NCI-H2029 (cell line): ENCODE measurements around the gene DOHH.
"Not testable (repeated sequence)": the region's sequence is repeated elsewhere in the genome, so short reads cannot be mapped to it uniquely, and the experiment has no call there.

Source experiments
- DNase-seq: peaks from one replicate; lab custom pipeline; 2025; lab: John Stamatoyannopoulos, UW

The DOHH gene

DNA sequence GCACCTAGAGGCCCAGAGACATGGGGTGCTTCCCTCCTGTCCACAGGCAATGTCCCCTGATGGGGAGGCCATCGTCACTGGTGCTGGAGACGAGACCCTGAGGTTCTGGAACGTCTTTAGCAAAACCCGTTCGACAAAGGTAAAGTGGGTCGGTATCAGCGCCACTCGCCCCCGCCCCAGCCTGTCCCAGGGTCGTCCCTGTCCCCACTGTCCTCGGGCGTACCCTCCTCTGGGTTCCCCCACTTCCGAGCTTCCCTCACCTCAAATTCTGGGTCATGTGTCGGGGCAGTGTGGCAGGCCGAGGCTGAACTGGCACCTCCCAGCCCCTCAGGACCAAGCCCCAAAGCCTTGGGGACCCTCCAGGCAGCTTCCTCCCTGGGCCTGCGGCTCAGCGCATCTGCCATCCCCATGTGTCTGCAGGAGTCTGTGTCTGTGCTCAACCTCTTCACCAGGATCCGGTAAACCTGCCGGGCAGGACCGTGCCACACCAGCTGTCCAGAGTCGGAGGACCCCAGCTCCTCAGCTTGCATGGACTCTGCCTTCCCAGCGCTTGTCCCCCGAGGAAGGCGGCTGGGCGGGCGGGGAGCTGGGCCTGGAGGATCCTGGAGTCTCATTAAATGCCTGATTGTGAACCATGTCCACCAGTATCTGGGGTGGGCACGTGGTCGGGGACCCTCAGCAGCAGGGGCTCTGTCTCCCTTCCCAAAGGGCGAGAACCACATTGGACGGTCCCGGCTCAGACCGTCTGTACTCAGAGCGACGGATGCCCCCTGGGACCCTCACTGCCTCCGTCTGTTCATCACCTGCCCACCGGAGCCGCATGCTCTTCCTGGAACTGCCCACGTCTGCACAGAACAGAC is 34.1 kb upstream of the DOHH start:
- DNase-seq: no peak

DNA sequence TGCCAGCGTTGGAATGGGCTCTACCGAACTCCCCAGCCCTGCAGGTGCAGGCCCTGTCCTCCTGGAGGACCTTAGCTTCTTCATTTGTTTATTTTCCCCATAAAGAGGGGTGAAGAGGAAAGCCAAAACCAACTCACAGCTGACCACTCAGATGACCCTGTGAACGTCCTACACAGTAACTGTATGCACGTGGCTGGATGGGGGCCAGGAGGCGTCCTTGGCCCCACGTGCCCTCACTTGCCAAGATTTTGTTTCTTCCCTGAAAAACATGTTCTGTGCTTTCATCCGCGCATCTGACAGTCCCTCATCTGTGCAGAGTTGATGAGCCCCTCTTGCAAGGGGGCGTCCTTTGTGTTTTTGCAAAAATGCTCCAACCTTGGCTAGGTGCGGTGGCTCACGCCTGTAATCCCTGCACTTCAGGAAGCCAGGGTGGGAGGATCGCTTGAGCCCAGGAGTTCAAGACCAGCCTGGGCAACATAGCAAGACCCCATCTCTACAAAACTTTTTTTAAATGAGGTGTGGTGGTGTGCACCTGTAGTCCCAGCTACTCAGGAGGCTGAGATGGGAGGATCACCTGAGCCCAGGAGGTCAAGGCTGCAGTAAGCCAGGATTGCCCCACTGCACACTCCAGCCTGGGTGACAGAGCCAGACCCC is 33.2 kb upstream of the DOHH start:
- no peak for DNase-seq

DNA sequence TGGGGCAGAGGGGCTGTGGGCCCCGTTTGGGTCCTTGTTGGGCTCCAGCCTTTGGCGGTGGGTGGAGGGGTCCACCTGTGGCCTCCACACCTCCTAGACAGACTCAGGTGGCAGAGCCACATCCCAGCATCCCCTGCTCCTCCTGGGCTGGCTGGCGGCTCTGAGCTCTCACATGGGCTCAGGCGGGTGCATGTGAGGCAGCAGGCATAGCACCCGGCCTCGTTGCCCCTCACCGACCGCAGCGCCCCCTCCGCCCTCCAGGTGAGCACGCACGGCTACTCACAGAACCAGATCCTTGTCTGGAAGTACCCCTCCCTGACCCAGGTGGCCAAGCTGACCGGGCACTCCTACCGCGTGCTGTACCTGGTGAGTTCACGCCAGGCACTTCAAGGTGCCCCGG is 32.6 kb upstream of the DOHH start:
- no peak for DNase-seq

DNA sequence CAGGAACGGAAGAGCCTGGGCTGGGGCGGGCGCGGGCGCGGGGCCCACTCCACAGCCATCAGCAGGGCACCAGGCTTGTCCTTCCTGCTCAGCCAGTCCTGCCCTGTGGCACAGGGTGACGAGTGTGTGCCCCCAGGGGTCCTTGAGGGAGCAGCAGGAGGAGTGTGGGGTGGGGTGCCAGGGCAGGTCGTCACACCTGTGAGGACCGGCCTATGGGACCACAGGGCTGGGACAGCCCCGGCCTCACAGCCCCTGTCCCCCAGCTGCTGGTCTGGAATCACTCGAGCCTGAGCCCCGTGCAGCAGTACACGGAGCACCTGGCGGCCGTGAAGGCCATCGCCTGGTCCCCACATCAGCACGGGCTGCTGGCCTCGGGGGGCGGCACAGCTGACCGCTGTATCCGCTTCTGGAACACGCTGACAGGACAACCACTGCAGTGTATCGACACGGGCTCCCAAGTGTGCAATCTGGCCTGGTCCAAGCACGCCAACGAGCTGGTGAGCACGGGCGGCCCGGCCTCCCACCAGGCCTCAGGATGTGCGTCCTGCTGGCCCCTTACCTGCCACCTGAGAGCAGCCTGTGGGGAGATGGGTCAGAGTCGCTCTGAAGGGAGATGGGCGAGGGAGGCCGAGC is 31.8 kb upstream of the DOHH start:
- DNase-seq: no peak

- DNase-seq: no peak
These were observed 31.2 kb upstream of the DOHH start for GRCh38 chr19:3531716-3532115.

- DNase-seq: no peak
These were observed 29.9 kb upstream of the DOHH start for GRCh38 chr19:3530389-3530788.

DNA sequence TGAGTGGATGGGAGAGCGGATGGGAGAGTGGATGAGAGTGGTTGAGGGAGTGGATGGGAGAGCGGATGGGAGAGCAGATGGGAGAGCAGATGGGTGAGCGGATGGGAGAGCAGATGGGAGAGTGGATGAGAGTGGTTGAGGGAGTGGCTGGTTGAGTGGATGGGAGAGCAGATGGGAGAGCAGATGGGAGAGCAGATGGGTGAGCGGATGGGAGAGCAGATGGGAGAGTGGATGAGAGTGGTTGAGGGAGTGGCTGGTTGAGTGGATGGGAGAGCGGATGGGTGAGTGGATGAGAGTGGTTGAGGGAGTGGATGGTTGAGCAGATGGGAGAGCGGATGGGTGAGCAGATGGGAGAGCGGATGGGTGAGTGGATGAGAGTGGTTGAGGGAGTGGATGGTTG is 28.8 kb upstream of the DOHH start:
- DNase-seq: not testable (repeated sequence)

- DNase-seq: no peak
These were observed 28.2 kb upstream of the DOHH start for GRCh38 chr19:3528539-3529211.

DNA sequence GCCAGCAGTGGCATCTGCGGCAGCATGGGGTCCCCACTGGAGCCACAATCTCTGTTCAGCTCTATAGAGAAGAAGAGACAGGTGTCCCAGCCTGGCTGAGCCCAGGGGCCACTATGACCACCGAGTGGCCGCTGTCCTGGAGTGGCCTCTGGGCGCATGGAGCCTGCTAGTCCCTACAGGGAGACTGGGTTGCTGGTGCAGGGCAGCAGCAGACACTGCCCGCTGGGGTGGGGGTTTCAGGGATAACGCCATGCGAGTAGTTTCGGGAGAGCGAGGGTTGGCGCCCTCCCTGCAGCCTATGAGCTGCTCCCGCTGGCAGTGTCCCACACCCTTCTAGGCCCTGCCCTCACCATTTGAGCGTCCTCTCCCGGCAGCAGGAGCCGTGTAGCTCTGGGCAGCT is 27.6 kb upstream of the DOHH start:
- DNase-seq: no peak

- no peak for DNase-seq
These were observed 26.9 kb upstream of the DOHH start for GRCh38 chr19:3527238-3527910.

DNA sequence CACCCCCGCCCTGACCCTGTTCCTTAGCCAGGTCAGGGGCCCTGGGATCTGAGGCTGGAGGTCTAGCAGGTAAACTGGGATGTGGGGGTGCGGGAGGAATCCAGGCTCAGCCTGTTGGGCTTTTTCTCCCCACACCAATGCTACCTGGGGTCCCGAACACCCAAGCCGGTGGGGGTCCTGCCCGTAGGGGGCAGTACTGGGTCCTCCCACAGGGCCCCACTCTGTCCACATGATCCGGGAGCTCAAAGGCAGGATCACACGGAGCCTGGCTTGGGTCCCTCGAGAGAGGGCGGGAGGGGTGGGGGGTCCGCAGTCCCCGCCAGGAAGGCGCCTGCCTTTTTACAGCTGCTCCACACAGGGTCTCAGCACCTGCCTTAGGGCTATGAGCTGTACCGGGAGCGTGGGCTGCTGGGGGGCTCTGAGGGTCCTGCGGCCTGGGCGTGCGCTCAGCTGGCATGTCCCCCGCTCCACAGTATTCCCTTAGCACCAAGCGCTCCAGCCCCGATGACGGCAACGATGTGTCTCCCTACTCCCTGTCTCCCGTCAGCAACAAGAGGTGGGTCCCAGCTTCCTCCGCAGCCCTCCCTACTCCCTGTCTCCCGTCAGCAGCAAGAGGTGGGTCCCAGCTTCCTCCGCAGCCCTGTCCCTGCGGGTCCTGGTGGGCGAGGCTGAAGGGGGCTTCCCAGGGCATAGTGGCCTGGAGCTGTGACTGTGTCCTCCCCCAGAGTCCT is 26.2 kb upstream of the DOHH start:
- DNase-seq: no peak

- DNase-seq: no peak
These were observed 24.5 kb upstream of the DOHH start for GRCh38 chr19:3524904-3525451.

DNA sequence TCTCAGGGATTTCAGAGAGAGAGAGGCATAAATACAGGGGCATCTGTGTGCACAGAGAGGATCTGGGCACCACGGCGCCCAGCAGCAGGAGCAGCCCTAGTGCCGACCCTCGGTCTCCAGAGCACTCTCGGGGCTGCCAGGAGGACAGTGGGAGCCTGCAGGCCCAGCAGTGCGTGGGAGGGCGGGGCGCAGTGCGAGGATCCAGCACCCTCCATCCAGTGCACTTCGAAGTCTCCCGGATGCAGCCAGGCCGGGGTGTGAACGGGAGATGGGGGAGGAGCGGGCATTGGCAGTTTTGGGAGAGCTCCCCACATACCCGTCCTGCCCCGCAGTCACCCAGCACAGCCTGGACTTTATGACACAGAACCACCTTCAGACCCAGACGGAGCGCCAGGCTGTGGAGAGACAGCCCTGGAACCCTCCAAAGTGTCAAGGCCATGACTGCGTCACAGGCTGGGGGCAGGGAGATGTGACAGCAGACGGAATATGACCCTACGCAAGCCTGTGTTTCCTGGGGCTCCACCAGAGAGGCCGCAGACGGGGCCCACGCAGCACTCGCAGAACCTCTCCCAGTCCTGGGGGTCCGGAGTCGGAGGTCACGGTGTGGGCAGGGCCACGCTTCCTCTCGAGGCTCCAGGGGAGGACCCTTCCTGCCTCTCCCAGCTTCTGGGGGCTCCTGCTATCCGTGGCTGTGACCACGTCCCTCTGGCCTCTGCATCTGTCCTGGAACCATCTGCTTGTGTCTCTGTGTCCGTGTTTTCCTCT is 23.8 kb upstream of the DOHH start:
- DNase-seq: no peak

DNA sequence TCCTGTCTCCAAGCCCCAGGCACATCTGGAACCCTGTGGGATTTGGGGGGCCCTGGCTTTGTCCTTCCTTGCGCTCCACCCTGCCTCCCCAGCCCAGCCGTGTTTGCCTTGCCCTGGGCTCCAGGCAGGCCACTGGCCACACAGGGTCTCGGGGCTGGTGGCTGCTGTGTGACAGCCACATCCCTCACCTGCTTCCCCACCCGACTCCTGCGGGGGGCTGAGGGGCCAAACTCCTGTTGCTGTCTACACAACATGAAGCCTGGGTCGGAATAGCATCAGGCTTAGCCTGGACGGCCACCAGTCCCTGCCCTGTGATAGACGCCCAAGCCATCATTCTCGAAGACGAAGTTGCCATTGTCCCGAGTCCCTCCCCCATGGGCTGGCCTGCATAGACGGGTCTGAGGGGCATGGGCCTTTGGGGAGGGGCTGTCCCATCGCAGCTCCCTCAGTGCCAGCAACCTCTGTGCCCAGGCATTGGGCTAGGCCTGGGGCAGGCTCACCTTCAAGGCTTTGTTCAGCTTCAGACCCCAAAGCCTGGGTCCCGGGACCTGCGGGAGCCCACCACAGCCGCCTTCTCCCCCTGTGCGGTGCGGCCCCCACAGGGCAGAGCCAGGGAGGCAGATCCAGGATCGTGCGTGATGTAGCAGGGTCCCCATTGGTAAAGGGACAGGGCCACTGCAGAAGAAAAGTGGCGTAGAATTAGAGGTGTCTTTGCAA is 23.0 kb upstream of the DOHH start:
- DNase-seq: no peak

- no peak for DNase-seq
These were observed 22.2 kb upstream of the DOHH start for GRCh38 chr19:3522421-3523360.

GRCh38 chr19:3521104-3521445 is 20.6 kb upstream of the DOHH start:
- no peak for DNase-seq

DNA sequence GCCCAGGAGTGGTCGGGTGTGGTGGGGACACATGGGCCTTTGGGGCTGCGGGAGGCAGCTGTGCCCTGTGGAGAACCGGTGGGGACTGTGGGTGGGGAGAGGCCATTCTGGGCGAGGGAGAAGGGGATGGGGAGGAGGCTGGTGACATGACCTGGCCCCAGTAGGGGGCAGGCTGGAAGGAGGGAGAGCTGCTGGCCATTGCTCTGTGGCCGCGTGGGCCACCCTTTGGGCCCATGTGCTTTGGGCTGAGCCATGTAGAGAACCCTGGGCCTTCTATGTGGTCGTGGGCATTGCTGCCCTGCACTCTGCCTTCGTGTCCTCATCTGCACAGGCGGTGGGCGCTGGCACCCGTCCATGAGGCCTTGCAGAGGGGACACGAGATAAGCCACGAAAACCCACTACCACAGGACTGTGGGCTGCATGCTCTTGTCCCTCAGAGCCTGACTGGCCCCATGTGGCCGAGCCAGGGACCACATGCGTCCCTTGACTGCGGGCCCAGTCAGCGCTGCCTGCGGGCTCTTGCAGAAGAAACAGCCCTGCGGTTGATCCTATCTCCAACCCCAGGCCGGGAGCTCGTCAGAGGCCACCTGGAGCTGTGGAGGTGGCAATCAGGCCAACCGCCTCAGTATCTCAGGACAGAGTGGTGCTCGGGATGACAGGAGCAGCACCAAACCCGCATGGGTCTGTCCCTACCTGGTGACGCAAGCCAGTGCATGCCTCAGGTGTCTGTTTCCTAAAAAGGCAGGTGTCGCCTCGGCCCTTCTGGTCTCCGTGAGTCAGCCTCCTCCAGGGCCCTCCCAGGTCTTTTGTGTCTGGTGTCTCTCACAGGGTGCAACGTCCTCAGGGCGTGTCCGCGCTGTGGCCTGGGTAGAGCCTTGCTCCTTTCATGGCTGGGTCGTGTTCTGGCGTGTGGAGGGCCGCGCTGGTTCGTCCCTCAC is 20.0 kb upstream of the DOHH start:
- no peak for DNase-seq
